Vagina (tissue), 2 donors: ENCODE results near the gene LRRN4CL.

Experiments
- CTCF ChIP-seq, 3 experiments: fragments of 450-650 bp in 2 of 3; fragments of 200-600 bp in 1 of 3; sonication (generic) in 1 of 3; IDR thresholded peaks; one replicate each; pipeline ENCODE4 v1.5.1; 2017 to 2019; ENCODE audit warnings: antibody characterized with exemption in 3 of 3, mild to moderate bottlenecking in 2 of 3, moderate library complexity in 2 of 3
- POLR2A ChIP-seq, 2 donors: fragments of 450-650 bp; IDR thresholded peaks; one replicate each; pipeline ENCODE4 v1.6.1; 2017; ENCODE audit warnings: antibody characterized with exemption in 2 of 2, mild to moderate bottlenecking in 2 of 2, moderate library complexity in 2 of 2
- POLR2AphosphoS5 ChIP-seq, 2 donors: sonication (generic); formaldehyde crosslinking; IDR thresholded peaks; one replicate each; pipeline ENCODE4 v1.9.0; 2017; ENCODE audit warnings: antibody characterized with exemption in 2 of 2, mild to moderate bottlenecking in 2 of 2, low read depth in 1 of 2; ENCODE audit not compliant: insufficient read depth in 1 of 2

DNA sequence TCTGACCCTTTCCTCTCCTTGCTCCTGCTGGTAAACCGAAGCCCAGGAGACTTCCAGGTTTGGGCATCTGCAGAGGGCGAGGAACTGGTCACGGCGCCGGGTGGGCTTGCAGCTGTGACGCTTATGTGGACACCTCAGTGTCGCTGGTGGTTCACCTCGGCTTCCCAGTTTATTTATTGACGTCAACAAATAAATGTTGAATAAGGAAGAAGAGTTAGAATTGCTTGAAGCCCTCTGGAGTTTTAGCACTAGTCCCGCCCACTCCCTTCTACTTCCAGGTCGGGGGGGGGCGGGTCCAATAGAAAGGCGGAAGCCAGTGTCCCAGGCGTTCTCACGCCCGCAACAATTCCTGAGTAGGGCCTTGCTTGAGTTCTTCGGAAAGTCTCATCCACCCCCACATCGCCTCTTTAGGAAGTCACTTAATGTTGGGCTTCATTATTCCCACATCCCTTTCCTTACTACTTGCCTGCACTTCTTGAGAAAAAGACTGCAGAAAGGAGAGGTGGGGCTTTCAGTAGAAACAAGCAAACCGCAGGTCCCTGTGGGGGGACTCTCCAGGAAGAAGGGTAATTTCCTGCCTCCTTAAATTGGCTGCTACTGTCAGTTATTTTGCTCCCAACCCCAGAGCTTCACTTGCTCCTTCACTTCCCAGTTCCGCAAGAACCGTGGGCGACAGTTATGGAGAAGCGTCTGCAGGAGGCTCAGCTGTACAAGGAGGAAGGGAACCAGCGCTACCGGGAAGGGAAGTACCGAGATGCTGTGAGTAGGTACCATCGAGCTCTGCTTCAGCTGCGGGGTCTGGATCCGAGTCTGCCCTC is 39.0 kb upstream of the LRRN4CL start, which contains the start of gene TTC9C:
- TF ChIP-seq POLR2AphosphoS5 (IDR thresholded peaks at IDR 0.05; ENCODE audit: insufficient read depth in 1 of 2, low read depth in 1 of 2) (peak; percentile 74 to 79), POLR2A (IDR thresholded peaks at IDR 0.05) (peak in 1 of 2 donors; percentile 77), CTCF (IDR thresholded peaks at IDR 0.05) (peak in 1 of 3 experiments; percentile 2)
